AG10803 (cell line): Measurements from ENCODE around the gene NEMF.
A peak's percentile ranks its signal among the peaks of the same experiment; 100 is the strongest.
"Not testable (repeated sequence)": the region's sequence is repeated elsewhere in the genome, so short reads cannot be mapped to it uniquely, and the experiment has no call there.

Experiments
- DNase-seq: peaks from one replicate; pipeline ENCODE4 v3.0.0; 2010; ENCODE audit warnings: low read depth
- H3K4me3 ChIP-seq: 2 replicates; pipeline ENCODE4 v1.5.1; 2011; ENCODE audit warnings: mild to moderate bottlenecking, low read length, control low read depth
- TF ChIP-seq, protein P1 (sequence below): conservative IDR thresholded peaks from 2 replicates; pipeline ENCODE4 v1.5.1; 2011; ENCODE audit warnings: mild to moderate bottlenecking, low read length, control low read depth, inconsistent platforms

The NEMF gene

DNA sequence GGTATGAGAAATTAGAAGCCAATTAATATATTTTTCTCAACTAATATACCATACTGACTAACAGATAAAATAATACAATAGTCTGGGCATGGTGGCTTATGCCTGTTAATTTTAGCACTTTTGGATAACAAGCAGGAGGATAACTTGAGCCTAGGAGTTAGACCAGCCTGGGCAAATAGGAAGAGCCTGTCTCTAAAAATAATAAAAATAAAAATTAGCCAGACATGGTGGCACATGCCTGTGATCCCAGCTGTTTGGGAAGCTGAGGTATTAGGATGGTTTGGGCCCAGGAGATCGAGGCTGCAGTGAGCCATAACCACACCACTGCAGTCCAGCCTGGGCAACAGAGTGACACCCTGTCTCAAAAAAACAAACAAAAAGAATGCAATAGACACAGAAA is 60.0 kb downstream of the NEMF start:
- TF ChIP-seq, protein P1, sequence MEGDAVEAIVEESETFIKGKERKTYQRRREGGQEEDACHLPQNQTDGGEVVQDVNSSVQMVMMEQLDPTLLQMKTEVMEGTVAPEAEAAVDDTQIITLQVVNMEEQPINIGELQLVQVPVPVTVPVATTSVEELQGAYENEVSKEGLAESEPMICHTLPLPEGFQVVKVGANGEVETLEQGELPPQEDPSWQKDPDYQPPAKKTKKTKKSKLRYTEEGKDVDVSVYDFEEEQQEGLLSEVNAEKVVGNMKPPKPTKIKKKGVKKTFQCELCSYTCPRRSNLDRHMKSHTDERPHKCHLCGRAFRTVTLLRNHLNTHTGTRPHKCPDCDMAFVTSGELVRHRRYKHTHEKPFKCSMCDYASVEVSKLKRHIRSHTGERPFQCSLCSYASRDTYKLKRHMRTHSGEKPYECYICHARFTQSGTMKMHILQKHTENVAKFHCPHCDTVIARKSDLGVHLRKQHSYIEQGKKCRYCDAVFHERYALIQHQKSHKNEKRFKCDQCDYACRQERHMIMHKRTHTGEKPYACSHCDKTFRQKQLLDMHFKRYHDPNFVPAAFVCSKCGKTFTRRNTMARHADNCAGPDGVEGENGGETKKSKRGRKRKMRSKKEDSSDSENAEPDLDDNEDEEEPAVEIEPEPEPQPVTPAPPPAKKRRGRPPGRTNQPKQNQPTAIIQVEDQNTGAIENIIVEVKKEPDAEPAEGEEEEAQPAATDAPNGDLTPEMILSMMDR: no peak
- no peak overlapping the region for H3K4me3 ChIP-seq
- no peak for DNase-seq

DNA sequence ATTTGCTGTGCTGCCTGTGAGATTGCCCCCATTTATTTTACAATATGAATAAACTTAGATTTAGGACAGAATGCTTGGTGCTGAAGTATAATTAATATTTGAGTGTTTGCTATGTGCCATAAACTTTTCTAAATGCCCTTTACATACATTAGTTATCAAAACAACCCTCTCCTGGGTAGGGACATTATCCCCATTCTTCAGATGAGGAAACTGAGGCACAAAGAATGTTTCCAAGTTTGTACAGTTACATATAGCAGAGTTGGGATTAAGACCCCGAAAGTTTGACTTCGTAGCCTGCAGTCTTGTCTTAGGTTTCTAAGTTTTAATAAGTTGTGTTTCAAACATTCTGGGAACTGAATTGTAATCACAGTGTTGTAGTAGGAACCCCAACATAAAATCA is 66.3 kb downstream of the NEMF start:
- TF ChIP-seq, protein P1: no peak
- no peak overlapping the region for H3K4me3 ChIP-seq
- DNase-seq: no peak

- no peak overlapping the region for H3K4me3 ChIP-seq
- TF ChIP-seq, protein P1: no peak
- DNase-seq: no peak
These were observed 69.1 kb downstream of the NEMF start for GRCh38 chr14:49783394-49784014.

DNA sequence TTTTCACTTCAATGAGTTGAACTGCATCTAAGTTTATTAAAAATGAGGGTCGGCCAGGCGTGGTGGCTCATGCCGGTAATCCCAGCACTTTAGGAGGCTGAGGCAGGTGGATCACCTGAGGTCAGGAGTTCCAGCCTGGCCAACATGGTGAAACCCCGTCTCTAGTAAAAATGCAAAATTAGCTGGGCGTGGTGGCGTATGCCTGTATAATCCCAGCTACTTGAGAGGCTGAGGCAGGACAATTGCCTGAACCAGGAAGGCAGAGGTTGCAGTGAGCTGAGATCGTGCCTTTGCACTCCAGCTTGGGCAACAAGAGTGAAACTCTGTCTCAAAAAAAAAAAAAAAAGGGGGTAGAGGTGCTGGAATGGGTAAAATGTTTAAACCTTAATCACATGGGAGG is 71.5 kb downstream of the NEMF start:
- not testable (repeated sequence) for H3K4me3 ChIP-seq, DNase-seq

DNA sequence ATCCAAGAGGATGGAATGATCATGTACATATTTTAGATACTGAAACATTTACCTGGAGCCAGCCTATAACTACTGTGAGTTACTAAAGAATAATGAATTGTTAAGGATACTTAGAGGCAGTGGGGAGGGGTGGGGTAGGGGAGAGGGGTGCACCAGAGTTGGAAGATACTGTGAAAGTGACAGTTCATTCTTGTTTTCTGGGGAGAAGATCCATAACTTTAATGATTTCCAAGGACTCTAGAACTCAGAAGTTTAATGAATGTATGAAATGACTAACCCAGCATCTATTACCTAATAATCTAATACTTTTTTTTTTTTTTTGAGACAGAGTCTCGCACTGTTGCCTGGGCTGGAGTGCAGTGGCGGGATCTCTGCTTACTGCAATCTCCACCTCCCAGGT is 74.2 kb downstream of the NEMF start:
- TF ChIP-seq, protein P1: no peak
- DNase-seq: no peak
- no peak overlapping the region for H3K4me3 ChIP-seq

DNA sequence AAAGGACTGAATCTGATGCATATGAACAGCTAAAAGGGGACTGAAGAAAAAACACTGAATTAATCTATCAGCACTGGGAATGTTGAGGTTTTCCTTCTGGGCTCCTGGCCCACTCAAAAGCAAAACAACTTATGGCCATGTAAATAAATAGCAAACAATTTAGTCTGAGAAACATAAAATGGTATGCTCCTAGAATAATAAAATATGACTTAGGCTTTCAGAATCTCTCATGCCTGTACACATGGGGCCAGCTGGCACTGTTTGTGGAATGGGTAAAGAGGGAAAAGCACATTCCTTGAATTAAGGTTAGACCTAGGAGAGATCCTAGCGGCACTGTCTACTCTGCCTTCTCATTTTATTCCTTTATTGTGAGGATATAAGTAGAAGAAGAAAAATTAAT is 78.5 kb downstream of the NEMF start:
- TF ChIP-seq, protein P1: no peak
- H3K4me3 ChIP-seq: no peak overlapping the region
- peak; percentile 60 for DNase-seq

GRCh38 chr14:49771691-49772090 is 80.9 kb downstream of the NEMF start:
- DNase-seq, H3K4me3 ChIP-seq: not testable (repeated sequence)

DNA sequence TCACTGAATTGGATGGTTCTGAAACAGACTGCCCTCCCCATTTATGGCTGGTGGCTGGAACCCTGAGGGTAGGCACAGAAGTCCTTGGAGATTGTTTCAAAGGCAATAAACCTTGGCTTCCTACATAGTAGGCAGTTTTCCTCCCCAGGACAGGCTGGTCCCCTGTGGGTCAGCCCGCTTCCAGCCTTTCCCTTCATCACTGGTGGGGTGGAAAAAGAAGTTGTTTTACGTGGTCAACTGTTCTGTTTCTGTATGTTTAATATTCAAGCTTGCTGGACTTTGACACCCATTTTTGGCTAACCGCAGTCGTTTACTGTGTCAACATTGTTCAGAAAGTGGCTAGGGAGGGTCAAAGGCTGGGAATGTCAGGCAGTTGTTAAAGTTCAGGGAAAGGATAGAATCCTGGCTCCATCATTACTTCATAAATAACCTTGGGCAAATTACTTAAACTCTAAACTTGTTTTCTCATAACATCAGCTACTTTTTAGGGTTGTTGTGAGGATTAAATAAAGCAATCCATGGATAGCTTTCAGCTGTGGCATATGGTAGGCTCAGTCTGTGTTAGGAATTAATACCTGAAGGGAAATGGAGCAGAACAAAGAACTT is 82.3 kb downstream of the NEMF start:
- peak overlapping the region; percentile 96 for H3K4me3 ChIP-seq
- TF ChIP-seq, protein P1: no peak
- DNase-seq: peak; percentile 20
